Fibroblast of lung (primary cell): ENCODE measurements around the gene THAP9. TPM values are rescaled to one million over a fixed set of nuclear protein-coding genes. Genes with fewer than 3 reads are reported as not detected.

ENCODE experiments used
- DNase-seq, 2 donors: peaks; one replicate each; pipeline versions ENCODE4 v3.0.0 to v3.0.0-alpha.2; 2010; ENCODE audit warnings: low read depth in 2 of 2
- H2AFZ ChIP-seq: 2 replicates; pipeline ENCODE4 v1.5.1; 2012; ENCODE audit warnings: low read length, control low read depth, inconsistent platforms
- H3K27ac ChIP-seq: 2 replicates; pipeline ENCODE4 v1.5.1; 2011; ENCODE audit warnings: low read length, control low read depth; ENCODE audit not compliant: insufficient read depth
- H3K27me3 ChIP-seq: 2 replicates; pipeline ENCODE4 v1.5.1; 2011; ENCODE audit warnings: mild to moderate bottlenecking, low read length; ENCODE audit not compliant: control insufficient read depth, insufficient read depth
- H3K36me3 ChIP-seq: 2 replicates; pipeline ENCODE4 v1.5.1; 2011; ENCODE audit warnings: low read length; ENCODE audit not compliant: control insufficient read depth, insufficient read depth
- H3K4me1 ChIP-seq: 2 replicates; pipeline ENCODE4 v1.5.1; 2011; ENCODE audit warnings: low read length; ENCODE audit not compliant: control insufficient read depth, insufficient read depth; ENCODE audit errors: extremely low read depth
- H3K4me2 ChIP-seq: 2 replicates; pipeline ENCODE4 v1.5.1; 2011; ENCODE audit warnings: low read length, control low read depth; ENCODE audit not compliant: insufficient read depth; ENCODE audit errors: extremely low read depth
- H3K4me3 ChIP-seq, 4 experiments: fragments of 200-600 bp in 1 of 4; sonication (generic) in 1 of 4; replicated peaks in 1 of 4; 2 replicates each; pipeline ENCODE4 v1.5.1; 2011 to 2016; ENCODE audit warnings: low read length in 4 of 4, low read depth in 3 of 4, mild to moderate bottlenecking in 3 of 4, control low read depth in 2 of 4, inconsistent platforms in 1 of 4, mixed read lengths in 1 of 4; ENCODE audit not compliant: insufficient read depth in 1 of 4; ENCODE audit errors: control extremely low read depth in 1 of 4
- H3K79me2 ChIP-seq: 2 replicates; pipeline ENCODE4 v1.5.1; 2012; ENCODE audit warnings: mild to moderate bottlenecking, low read length, inconsistent platforms; ENCODE audit not compliant: control insufficient read depth, insufficient read depth
- H3K9ac ChIP-seq: 2 replicates; pipeline ENCODE4 v1.5.1; 2011; ENCODE audit warnings: mild to moderate bottlenecking, low read length, control low read depth; ENCODE audit not compliant: insufficient read depth
- H3K9me3 ChIP-seq: 2 replicates; pipeline ENCODE4 v1.5.1; 2012; ENCODE audit warnings: low read depth, low read length; ENCODE audit not compliant: control insufficient read depth, insufficient read depth
- H4K20me1 ChIP-seq: 2 replicates; pipeline ENCODE4 v1.5.1; 2011; ENCODE audit warnings: low read length; ENCODE audit not compliant: control insufficient read depth, insufficient read depth; ENCODE audit errors: extremely low read depth
- CTCF ChIP-seq, 2 donors: IDR thresholded peaks in 1 of 2; conservative IDR thresholded peaks in 1 of 2; 1 replicate in 1 of 2; 2 replicates in 1 of 2; pipeline ENCODE4 v1.5.1; 2011 to 2012; ENCODE audit warnings: low read length in 2 of 2, control low read depth in 1 of 2, inconsistent platforms in 1 of 2, low read depth in 1 of 2, mild to moderate bottlenecking in 1 of 2
- EZH2 ChIP-seq: IDR thresholded peaks from 2 replicates; pipeline ENCODE4 v1.5.1; 2012; ENCODE audit warnings: low read length, control low read depth, mild to moderate bottlenecking; ENCODE audit errors: missing control alignments
- polyA plus RNA-seq, 2 donors: library from polyadenylated mRNA; depleted of rRNA in 1 of 2; stranded (reverse) in 1 of 2; unstranded in 1 of 2; fragments of >200 nt; gene quantifications; 2 replicates each; pipeline ENCODE4 v1.2.1, GENCODE V29; 2011 to 2012; ENCODE audit warnings: missing spikeins in 1 of 2
- total RNA-seq: library from RNA; depleted of rRNA; stranded (reverse); fragments of >200 nt; gene quantifications from 2 replicates; pipeline ENCODE4 v1.2.1, GENCODE V29; 2014

THAP9 gene
- total and polyA plus RNA-seq, 2 donors (not counting 1 experiment from before 2014, with no cell fraction given), result 2.4 to 5.6 TPM

GRCh38 chr4:82866706-82867385 is 33.7 kb upstream of the THAP9 start:
- no peaks in the 10 kb centered on the region for H3K9me3 ChIP-seq
- no peaks in the 10 kb centered on the region for H4K20me1 ChIP-seq
- H3K27ac ChIP-seq, result peak overlapping the region; percentile 18
- H3K4me1 ChIP-seq, result peaks cover 5% of the 10 kb centered on the region
- no peak overlapping the region for H3K9ac ChIP-seq
- H2AFZ ChIP-seq, result no peak overlapping the region
- no peak overlapping the region for H3K4me3 ChIP-seq
- DNase-seq, result peak in 1 of 2 donors; percentile 23
- no peak for TF ChIP-seq EZH2
- no peak for TF ChIP-seq CTCF (conservative IDR thresholded peaks at IDR 0.05 in 1 of 2, IDR thresholded peaks at IDR 0.05 in 1 of 2; ENCODE audit: low read depth in 1 of 2, low read length in 2 of 2)
- H3K79me2 ChIP-seq, result peaks cover 23% of the 10 kb centered on the region
- H3K27me3 ChIP-seq, result no peaks in the 10 kb centered on the region
- peaks cover 14% of the 10 kb centered on the region for H3K36me3 ChIP-seq
- no peak overlapping the region for H3K4me2 ChIP-seq

DNA sequence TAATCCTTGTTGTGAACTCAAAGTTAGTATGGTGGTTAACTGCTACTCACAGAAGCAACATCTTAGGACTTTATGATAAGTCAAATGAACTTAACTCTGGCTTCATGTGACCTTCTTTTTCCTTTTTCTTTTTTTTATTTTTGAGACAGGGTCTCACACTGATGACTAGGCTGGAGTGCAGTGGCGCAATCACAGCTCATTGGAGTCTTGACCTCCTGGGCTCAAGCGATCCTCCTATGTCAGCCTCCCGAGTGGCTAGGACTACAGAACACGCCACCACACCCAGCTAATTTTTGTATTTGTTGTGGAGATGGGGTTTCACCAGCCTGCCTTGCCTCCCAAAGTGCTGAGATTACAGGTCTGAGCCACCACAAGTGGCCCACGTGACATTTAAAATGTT is 32.0 kb upstream of the THAP9 start:
- H2AFZ ChIP-seq, result no peak overlapping the region
- no peak overlapping the region for H3K9ac ChIP-seq
- no peak overlapping the region for H3K27ac ChIP-seq
- H3K4me3 ChIP-seq, result no peak overlapping the region
- peaks cover 24% of the 10 kb centered on the region for H3K79me2 ChIP-seq
- H3K4me1 ChIP-seq, result peaks cover 5% of the 10 kb centered on the region
- H3K36me3 ChIP-seq, result peaks cover 11% of the 10 kb centered on the region
- no peak overlapping the region for H3K4me2 ChIP-seq
- no peaks in the 10 kb centered on the region for H3K27me3 ChIP-seq
- H3K9me3 ChIP-seq, result no peaks in the 10 kb centered on the region
- no peak for DNase-seq
- no peaks in the 10 kb centered on the region for H4K20me1 ChIP-seq
- TF ChIP-seq EZH2 (no peak), CTCF (conservative IDR thresholded peaks at IDR 0.05 in 1 of 2, IDR thresholded peaks at IDR 0.05 in 1 of 2; ENCODE audit: low read depth in 1 of 2, low read length in 2 of 2) (no peak)

DNA sequence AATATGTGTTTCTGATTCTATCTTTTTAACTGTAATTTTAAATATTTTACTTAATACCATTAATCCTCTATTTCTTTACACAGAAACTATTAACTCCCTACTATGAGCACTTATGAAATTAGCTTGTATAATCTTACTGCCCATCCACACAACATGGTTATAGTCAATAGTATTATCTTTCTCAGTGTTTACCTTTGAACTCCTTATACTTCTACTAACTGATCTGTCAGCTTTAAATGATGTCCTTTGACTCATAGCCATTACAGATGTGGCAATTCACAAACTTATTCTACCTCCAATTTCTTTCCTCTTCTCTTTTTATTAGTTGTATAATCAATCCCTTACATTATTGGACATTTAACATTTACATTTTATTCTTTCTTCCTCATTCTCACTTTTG is 15.1 kb upstream of the THAP9 start:
- H3K36me3 ChIP-seq, result peaks cover 3% of the 10 kb centered on the region
- TF ChIP-seq EZH2 (no peak), CTCF (conservative IDR thresholded peaks at IDR 0.05 in 1 of 2, IDR thresholded peaks at IDR 0.05 in 1 of 2; ENCODE audit: low read depth in 1 of 2, low read length in 2 of 2) (no peak)
- H3K4me2 ChIP-seq, result no peak overlapping the region
- DNase-seq, result peak in 1 of 2 donors; percentile 34
- no peak overlapping the region for H3K27ac ChIP-seq
- peaks cover 16% of the 10 kb centered on the region for H4K20me1 ChIP-seq
- no peak overlapping the region for H2AFZ ChIP-seq
- H3K4me1 ChIP-seq, result peaks cover 5% of the 10 kb centered on the region
- no peak overlapping the region for H3K9ac ChIP-seq
- no peaks in the 10 kb centered on the region for H3K9me3 ChIP-seq
- H3K4me3 ChIP-seq, result peak overlapping the region in 2 of 4 experiments; percentile 27 to 48
- H3K27me3 ChIP-seq, result no peaks in the 10 kb centered on the region
- peaks cover 98% of the 10 kb centered on the region for H3K79me2 ChIP-seq
